Measurements from ENCODE around the gene NEURL1.
"Not testable (repeated sequence)": the region's sequence is repeated elsewhere in the genome, so short reads cannot be mapped to it uniquely, and the experiment has no call there.

NEURL1 gene

GRCh38 chr10:103607051-103607450 is 113.5 kb downstream of the NEURL1 start:
- DNase-seq (ENCODE audit: low spot score): not testable (repeated sequence)

GRCh38 chr10:103608056-103608455 is 114.6 kb downstream of the NEURL1 start:
- DNase-seq (ENCODE audit: low spot score): not testable (repeated sequence)

GRCh38 chr10:103609231-103610082 is 116.0 kb downstream of the NEURL1 start:
- DNase-seq (ENCODE audit: low spot score): no peak

GRCh38 chr10:103610083-103610472 is 116.6 kb downstream of the NEURL1 start:
- DNase-seq (ENCODE audit: low spot score): no peak

- DNase-seq (ENCODE audit: low spot score): no peak
Observed at GRCh38 chr10:103610921-103611511, 117.5 kb downstream of the NEURL1 start.

- DNase-seq (ENCODE audit: low spot score): no peak
Observed at GRCh38 chr10:103612462-103613365, 119.2 kb downstream of the NEURL1 start.

- DNase-seq (ENCODE audit: low spot score): no peak
Observed at GRCh38 chr10:103613616-103614015, 120.1 kb downstream of the NEURL1 start.

- no peak for DNase-seq (ENCODE audit: low spot score)
Observed at GRCh38 chr10:103614306-103615158, 121.0 kb downstream of the NEURL1 start.

- no peak for DNase-seq (ENCODE audit: low spot score)
Observed at GRCh38 chr10:103616705-103617601, 123.4 kb downstream of the NEURL1 start.

GRCh38 chr10:103617602-103618385 is 124.3 kb downstream of the NEURL1 start:
- DNase-seq (ENCODE audit: low spot score): no peak

- DNase-seq (ENCODE audit: low spot score): peak; percentile 81
Observed at GRCh38 chr10:103618575-103619423, 125.3 kb downstream of the NEURL1 start.

- no peak for DNase-seq (ENCODE audit: low spot score)
Observed at GRCh38 chr10:103619424-103620351, 126.2 kb downstream of the NEURL1 start.

- no peak for DNase-seq (ENCODE audit: low spot score)
Observed at GRCh38 chr10:103620352-103620740, 126.8 kb downstream of the NEURL1 start.

- DNase-seq (ENCODE audit: low spot score): no peak
Observed at GRCh38 chr10:103620891-103621782, 127.6 kb downstream of the NEURL1 start.

GRCh38 chr10:103621783-103622125 is 128.2 kb downstream of the NEURL1 start:
- no peak for DNase-seq (ENCODE audit: low spot score)

- DNase-seq (ENCODE audit: low spot score): no peak
Observed at GRCh38 chr10:103622286-103622685, 128.8 kb downstream of the NEURL1 start.

All from globus pallidus (tissue), 1 donor.